SKM-1 (cell line): ENCODE measurements around the gene COL9A1.

Source experiments
- DNase-seq: peaks from one replicate; lab custom pipeline; 2025; ENCODE audit not compliant: unreplicated experiment; lab: John Stamatoyannopoulos, UW

COL9A1 gene

GRCh38 chr6:70234561-70235236 is 68.2 kb downstream of the COL9A1 start:
- DNase-seq, result no peak

GRCh38 chr6:70231311-70231710 is 71.6 kb downstream of the COL9A1 start:
- no peak for DNase-seq

- no peak for DNase-seq
Measured at GRCh38 chr6:70225055-70225454, 77.8 kb downstream of the COL9A1 start.

GRCh38 chr6:70222439-70222749 is 80.5 kb downstream of the COL9A1 start:
- no peak for DNase-seq

- no peak for DNase-seq
Measured at GRCh38 chr6:70221715-70222438, 81.0 kb downstream of the COL9A1 start.

- no peak for DNase-seq
Measured at GRCh38 chr6:70221025-70221714, 81.7 kb downstream of the COL9A1 start.

GRCh38 chr6:70219943-70220613 is 82.8 kb downstream of the COL9A1 start:
- no peak for DNase-seq

- no peak for DNase-seq
Measured at GRCh38 chr6:70216767-70217166, 86.1 kb downstream of the COL9A1 start.

- no peak for DNase-seq
Measured at GRCh38 chr6:70215460-70216108, 87.3 kb downstream of the COL9A1 start.

- DNase-seq, result no peak
Measured at GRCh38 chr6:70210462-70210861, 92.4 kb downstream of the COL9A1 start.

GRCh38 chr6:70208235-70208790 is 94.6 kb downstream of the COL9A1 start:
- DNase-seq, result no peak

- no peak for DNase-seq
Measured at GRCh38 chr6:70198785-70199184, 104.1 kb downstream of the COL9A1 start.

GRCh38 chr6:70196531-70196930 is 106.4 kb downstream of the COL9A1 start:
- no peak for DNase-seq

- no peak for DNase-seq
Measured at GRCh38 chr6:70194421-70194820, 108.5 kb downstream of the COL9A1 start.

- no peak for DNase-seq
Measured at GRCh38 chr6:70188202-70188601, 114.7 kb downstream of the COL9A1 start.

GRCh38 chr6:70186461-70186860 is 116.4 kb downstream of the COL9A1 start:
- no peak for DNase-seq

GRCh38 chr6:70184723-70185122 is 118.2 kb downstream of the COL9A1 start:
- no peak for DNase-seq

GRCh38 chr6:70183538-70183937 is 119.3 kb downstream of the COL9A1 start:
- no peak for DNase-seq

- DNase-seq, result no peak
Measured at GRCh38 chr6:70180901-70181599, 121.8 kb downstream of the COL9A1 start.

GRCh38 chr6:70180183-70180900 is 122.5 kb downstream of the COL9A1 start:
- DNase-seq, result no peak
